22Rv1 (cell line): Measurements from ENCODE around the gene GNAI1.

Experiments
- H3K27ac ChIP-seq: fragments of 450-650 bp; 2 replicates; pipeline ENCODE4 v1.5.1; 2017
- CTCF ChIP-seq: fragments of 450-650 bp; IDR thresholded peaks from 2 replicates; pipeline ENCODE4 v1.5.1; 2017; ENCODE audit warnings: mild to moderate bottlenecking
- ZFX ChIP-seq: fragments of 450-650 bp; IDR thresholded peaks from 2 replicates; pipeline ENCODE4 v1.6.1; 2017; ENCODE audit warnings: antibody characterized with exemption, borderline replicate concordance

GNAI1 gene

GRCh38 chr7:80170445-80170844, 35.8 kb downstream of the GNAI1 start:
- no peak overlapping the region for H3K27ac ChIP-seq
- TF ChIP-seq CTCF (no peak), ZFX (no peak)

GRCh38 chr7:80172387-80172786, 37.8 kb downstream of the GNAI1 start:
- TF ChIP-seq ZFX (no peak), CTCF (no peak)
- no peak overlapping the region for H3K27ac ChIP-seq

GRCh38 chr7:80175744-80176143, 41.1 kb downstream of the GNAI1 start:
- H3K27ac ChIP-seq = no peak overlapping the region
- TF ChIP-seq ZFX (no peak), CTCF (no peak)

- H3K27ac ChIP-seq = no peak overlapping the region
- TF ChIP-seq CTCF = no peak
- TF ChIP-seq ZFX = no peak
Measured at GRCh38 chr7:80181411-80181810, 46.8 kb downstream of the GNAI1 start.

- TF ChIP-seq ZFX (no peak), CTCF (no peak)
- H3K27ac ChIP-seq = no peak overlapping the region
Measured at GRCh38 chr7:80182630-80183276, 48.1 kb downstream of the GNAI1 start.

- H3K27ac ChIP-seq = no peak overlapping the region
Measured at GRCh38 chr7:80183351-80183750, 48.7 kb downstream of the GNAI1 start.

More at GRCh38 chr7:80183351-80183750, 48.7 kb downstream of the GNAI1 start:
- TF ChIP-seq CTCF = no peak
- no peak for TF ChIP-seq ZFX
